Left kidney (tissue), 2 donors: ENCODE data around the gene TRAPPC11. TPM values are rescaled to one million over a fixed set of nuclear protein-coding genes. Genes with fewer than 3 reads are reported as not detected.

ENCODE experiments used
- DNase-seq: peaks from one replicate; pipeline ENCODE4 v3.0.0-alpha.2; 2013
- polyA plus RNA-seq: library from polyadenylated mRNA; unstranded; fragments of 120-200 nt; gene quantifications from one replicate; pipeline ENCODE4 v1.2.1, GENCODE V29; 2013; ENCODE audit not compliant: insufficient read length

The TRAPPC11 gene
- polyA plus RNA-seq, 1 donor, result 55.3 TPM

DNA sequence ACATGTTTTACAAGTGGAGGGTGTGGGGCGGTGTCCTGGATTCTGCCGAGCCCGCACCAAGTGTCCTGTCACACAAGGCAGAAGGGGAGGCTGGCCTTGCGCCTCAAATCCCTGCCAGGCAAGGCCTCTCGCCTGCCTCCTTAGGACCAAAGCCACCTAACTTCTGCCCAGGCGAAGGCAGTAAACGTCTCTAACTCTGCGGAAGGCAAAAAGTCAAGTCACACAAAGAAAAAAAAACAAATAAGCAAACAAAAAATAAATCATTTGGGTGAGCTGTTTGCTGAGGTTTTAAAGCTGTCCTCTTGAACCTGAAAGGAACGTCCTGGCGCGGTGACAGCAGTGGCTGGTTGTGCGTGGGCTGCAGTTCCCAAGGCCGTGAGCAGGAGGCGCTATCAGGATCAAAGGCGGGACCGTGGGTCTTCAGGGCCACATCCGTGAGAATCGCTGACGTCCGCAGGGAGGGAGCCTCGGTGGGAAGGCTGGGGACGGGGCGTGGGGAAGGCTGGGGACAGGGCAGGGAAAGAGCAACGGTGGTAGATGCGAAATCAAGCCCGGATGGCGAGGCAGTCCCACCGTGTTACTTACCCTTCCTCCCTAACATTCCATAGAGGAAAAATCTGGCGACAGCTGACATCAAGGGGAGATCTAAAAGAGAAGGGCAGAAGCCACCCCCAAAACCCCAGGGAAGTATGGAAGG, 99.1 kb downstream of the TRAPPC11 start:
- peak; percentile 37 for DNase-seq

GRCh38 chr4:183758758-183759447, 99.8 kb downstream of the TRAPPC11 start:
- no peak for DNase-seq

DNA sequence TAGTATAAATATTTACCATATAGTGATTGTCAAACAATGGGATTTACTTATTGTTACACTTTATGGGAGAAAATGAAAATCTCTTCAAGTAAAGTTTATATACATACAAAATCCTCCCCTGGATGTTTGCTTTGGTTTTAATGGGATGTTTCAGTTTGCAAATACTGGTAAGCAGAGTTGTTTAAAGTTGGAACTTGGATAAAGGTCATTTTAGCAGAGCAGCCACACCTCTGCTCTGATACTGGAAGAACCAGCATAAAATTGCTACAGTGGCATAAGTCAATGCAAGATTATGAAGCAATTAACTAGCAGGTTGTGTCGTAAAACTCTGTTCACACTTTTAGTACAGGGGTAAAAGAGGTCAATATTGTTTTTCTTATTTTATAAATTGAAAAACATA, 101.2 kb downstream of the TRAPPC11 start:
- no peak for DNase-seq

Other genes with a start within 250 kb of the TRAPPC11 start
- 33.7 TPM for gene CDKN2AIP, start 214.7 kb upstream of the TRAPPC11 start, polyA plus RNA-seq
- gene ING2, start 154.2 kb upstream of the TRAPPC11 start, polyA plus RNA-seq, result 26.2 TPM
- gene RWDD4, start 108 bp upstream of the TRAPPC11 start, polyA plus RNA-seq, result 38.3 TPM
- 14.2 TPM for gene STOX2, start 246.0 kb downstream of the TRAPPC11 start, polyA plus RNA-seq